Measurements from ENCODE around the gene SORCS2.

The SORCS2 gene

DNA sequence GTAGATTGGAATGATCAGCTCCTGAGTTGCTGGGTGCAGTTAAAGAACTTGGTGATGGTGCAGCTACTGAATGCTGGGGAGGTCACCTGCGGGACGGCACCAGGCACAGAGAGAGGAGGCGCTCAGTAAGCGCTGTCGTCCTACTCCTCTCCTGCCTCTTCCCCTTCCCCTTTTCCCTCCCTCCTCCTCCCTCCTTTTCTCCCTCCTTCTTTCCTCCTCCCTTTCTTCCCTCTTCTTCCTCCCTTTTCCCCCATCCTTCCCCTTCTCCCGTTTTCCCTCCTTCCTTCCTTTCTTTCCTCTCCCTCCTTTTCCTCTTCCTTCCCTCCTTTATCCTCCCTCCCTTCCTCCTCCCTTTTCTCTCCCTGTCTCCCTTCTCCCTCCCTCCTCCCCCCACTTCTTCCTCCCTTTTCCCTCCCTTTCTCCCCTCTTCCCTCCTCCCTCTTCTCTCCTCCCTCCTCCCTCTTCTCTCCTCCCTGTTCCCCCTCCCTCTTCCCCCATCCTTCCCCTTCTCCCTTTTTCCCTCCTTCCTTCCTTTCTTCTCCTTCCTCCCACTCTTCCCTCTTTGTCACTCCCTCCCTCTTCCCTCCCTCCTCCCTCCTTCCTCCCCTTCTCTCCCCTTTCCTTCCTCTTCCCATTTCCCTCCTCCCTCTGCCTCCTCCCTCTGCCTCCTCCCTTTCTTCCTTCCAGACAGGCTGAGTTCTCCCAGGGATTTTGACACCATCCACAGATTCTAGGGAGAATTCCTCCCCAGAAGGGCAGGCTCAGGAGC, 330.3 kb downstream of the SORCS2 start:
- Histone ChIP-seq H3K27ac (ENCODE audit: extremely low read depth, low read depth, low read length) (no peak overlapping the region), H3K36me3 (ENCODE audit: control insufficient read depth in 2 of 2, insufficient read depth in 1 of 2, low read length in 2 of 2) (no peaks in the 10 kb centered on the region), H3K4me3 (ENCODE audit: low read depth, low read length) (no peak overlapping the region), H3K9me3 (ENCODE audit: control insufficient read depth, insufficient read depth, low read depth, low read length) (no peaks in the 10 kb centered on the region), H3K4me1 (ENCODE audit: control insufficient read depth, insufficient read depth, low read length) (no peaks in the 10 kb centered on the region)
- ChIA-PET CTCF (no interaction called here), POLR2A (no interaction called here)
- peak; percentile 32; the same call in 1 of the 2 replicates for TF ChIP-seq EGR2 (tag by site-specific recombination; IDR thresholded peaks at IDR 0.05; ENCODE audit: low read depth)
- TF ChIP-seq ZNF341 (tag by site-specific recombination; IDR thresholded peaks at IDR 0.05; ENCODE audit: low read depth): 0 out of 2 replicates have a peak, but pooled peaks have one; percentile 32
- 0 out of 2 replicates have a peak, but pooled peaks have one; percentile 32 for TF ChIP-seq WT1 (tag by site-specific recombination; IDR thresholded peaks at IDR 0.05)
- TF ChIP-seq ZNF366 (tag by site-specific recombination; conservative IDR thresholded peaks at IDR 0.05): peak; percentile 60; the same call in 1 of the 2 replicates
- no peak for TF ChIP-seq ZNF510 (tag by site-specific recombination; IDR thresholded peaks at IDR 0.05; ENCODE audit: insufficient replicate concordance)

DNA sequence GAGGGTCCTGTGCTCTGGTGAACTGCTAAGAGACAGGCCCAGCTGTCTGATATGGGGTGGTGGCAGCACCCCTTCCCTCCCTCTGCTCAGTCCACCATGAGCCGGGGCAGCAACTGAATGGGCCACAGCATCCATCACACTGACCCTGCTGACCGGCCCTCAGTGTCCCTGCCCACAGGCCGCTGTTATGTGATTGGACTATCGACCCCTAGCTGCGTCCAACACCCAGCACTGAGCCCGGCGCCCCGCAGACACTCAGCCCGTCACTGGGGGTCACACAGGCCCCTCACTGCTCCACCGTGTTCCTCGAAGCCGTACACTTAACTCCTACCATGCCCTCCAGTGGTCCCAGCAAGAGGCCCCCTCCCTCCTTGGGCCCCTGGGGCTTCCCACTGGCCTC, 331.2 kb downstream of the SORCS2 start:
- Histone ChIP-seq H3K9me3 (ENCODE audit: control insufficient read depth, insufficient read depth, low read depth, low read length) (no peaks in the 10 kb centered on the region), H3K27ac (ENCODE audit: extremely low read depth, low read depth, low read length) (no peak overlapping the region), H3K4me3 (ENCODE audit: low read depth, low read length) (no peak overlapping the region), H3K4me1 (ENCODE audit: control insufficient read depth, insufficient read depth, low read length) (no peaks in the 10 kb centered on the region), H3K36me3 (ENCODE audit: control insufficient read depth in 2 of 2, insufficient read depth in 1 of 2, low read length in 2 of 2) (no peaks in the 10 kb centered on the region)
- POLR2A ChIA-PET: no interaction called here
- CTCF ChIA-PET: no interaction called here
- TF ChIP-seq ZNF677 (tag by site-specific recombination; IDR thresholded peaks at IDR 0.05) (no peak), SP2 (tag by site-specific recombination; IDR thresholded peaks at IDR 0.05) (no peak), ZNF169 (tag by site-specific recombination; IDR thresholded peaks at IDR 0.05) (no peak), ZNF837 (tag by site-specific recombination; IDR thresholded peaks at IDR 0.05) (no peak), GLIS2 (tag by site-specific recombination; IDR thresholded peaks at IDR 0.05) (no peak), PRDM1 (tag by site-specific recombination; IDR thresholded peaks at IDR 0.05) (no peak), KLF10 (tag by site-specific recombination; IDR thresholded peaks at IDR 0.05) (no peak), ZBTB10 (tag by site-specific recombination; IDR thresholded peaks at IDR 0.05) (no peak), ZNF121 (tag by site-specific recombination; IDR thresholded peaks at IDR 0.05) (no peak), SCRT1 (tag by site-specific recombination; IDR thresholded peaks at IDR 0.05; ENCODE audit: borderline replicate concordance) (no peak), ZSCAN18 (tag by site-specific recombination; IDR thresholded peaks at IDR 0.05) (no peak), ZNF19 (tag by site-specific recombination; IDR thresholded peaks at IDR 0.05; ENCODE audit: low read depth) (no peak), ZNF341 (tag by site-specific recombination; IDR thresholded peaks at IDR 0.05; ENCODE audit: low read depth) (no peak), ZNF514 (tag by site-specific recombination; IDR thresholded peaks at IDR 0.05) (no peak), HOXD13 (CRISPR knock-in tag; IDR thresholded peaks at IDR 0.05; ENCODE audit: borderline replicate concordance) (no peak), ZBTB21 (tag by site-specific recombination; IDR thresholded peaks at IDR 0.05) (no peak), ZNF521 (tag by site-specific recombination; IDR thresholded peaks at IDR 0.05) (no peak), ZNF202 (tag by site-specific recombination; IDR thresholded peaks at IDR 0.05; ENCODE audit: borderline replicate concordance) (no peak), ATF2 (tag by site-specific recombination; IDR thresholded peaks at IDR 0.05; ENCODE audit: low read depth) (no peak)

All from HEK293 (cell line).